NK-92 (cell line): Measurements from ENCODE around the gene CYTH4.

Source experiments
- DNase-seq: peaks from one replicate; lab custom pipeline; 2025; ENCODE audit not compliant: unreplicated experiment; lab: John Stamatoyannopoulos, UW

The CYTH4 gene

GRCh38 chr22:37288521-37288920 is 6.2 kb downstream of the CYTH4 start:
- no peak for DNase-seq

GRCh38 chr22:37289156-37289735 is 6.9 kb downstream of the CYTH4 start:
- DNase-seq, result no peak

- DNase-seq, result no peak
Measured at GRCh38 chr22:37290737-37291136, 8.4 kb downstream of the CYTH4 start.

- DNase-seq, result no peak
Measured at GRCh38 chr22:37291559-37292298, 9.4 kb downstream of the CYTH4 start.

GRCh38 chr22:37292641-37293040 is 10.3 kb downstream of the CYTH4 start:
- no peak for DNase-seq

GRCh38 chr22:37293172-37293571 is 10.9 kb downstream of the CYTH4 start:
- no peak for DNase-seq

DNA sequence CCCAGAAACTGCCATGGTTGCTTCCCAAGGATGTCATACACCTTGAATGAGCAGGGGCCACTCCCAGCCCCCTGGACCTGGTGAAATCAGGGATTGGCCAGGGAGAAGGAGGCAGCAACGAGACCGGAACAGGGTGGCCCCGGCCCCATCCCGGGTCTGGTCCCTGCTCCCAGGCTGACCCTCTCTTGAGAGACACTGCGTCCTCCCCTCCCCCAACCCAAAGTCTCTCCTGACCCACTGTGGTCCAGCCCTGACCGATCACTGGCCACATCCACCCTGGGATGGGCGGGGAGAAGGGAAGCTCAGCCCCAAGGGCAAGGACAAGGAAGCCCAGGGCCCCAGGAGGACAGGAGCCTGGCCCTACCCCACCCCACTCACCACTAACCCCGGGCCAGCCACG is 12.4 kb downstream of the CYTH4 start:
- DNase-seq, result no peak

DNA sequence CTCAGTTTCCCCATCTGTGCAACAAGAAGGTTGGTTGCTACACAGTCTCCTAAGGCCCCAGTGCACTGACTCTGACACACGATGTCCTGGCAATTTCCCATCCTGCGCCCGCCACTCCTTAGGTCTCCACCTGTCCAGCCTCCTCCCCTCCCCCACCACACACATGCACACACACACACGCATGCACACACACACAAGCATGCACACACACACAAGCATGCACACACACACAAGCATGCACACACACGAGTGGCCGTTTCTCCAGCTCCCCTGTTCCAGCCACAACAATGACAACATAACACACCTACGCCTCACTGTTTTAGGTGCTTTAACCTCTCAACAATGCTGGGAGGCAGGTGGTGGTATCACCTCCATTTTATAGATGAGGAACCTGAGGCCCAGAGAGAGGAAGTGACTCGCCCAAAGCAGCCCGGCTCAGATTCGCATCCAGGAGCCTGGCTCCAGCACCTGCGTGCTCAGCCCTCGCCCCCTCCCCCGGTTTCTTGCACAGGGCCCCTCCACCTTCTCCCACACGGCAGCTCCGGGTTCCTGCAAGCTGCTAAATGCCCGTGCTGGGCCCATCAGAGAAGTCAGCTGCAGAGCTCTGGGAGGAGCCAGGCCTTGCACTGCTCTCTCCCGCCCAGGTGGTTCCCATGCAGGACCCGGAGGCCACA is 13.0 kb downstream of the CYTH4 start:
- DNase-seq, result no peak

DNA sequence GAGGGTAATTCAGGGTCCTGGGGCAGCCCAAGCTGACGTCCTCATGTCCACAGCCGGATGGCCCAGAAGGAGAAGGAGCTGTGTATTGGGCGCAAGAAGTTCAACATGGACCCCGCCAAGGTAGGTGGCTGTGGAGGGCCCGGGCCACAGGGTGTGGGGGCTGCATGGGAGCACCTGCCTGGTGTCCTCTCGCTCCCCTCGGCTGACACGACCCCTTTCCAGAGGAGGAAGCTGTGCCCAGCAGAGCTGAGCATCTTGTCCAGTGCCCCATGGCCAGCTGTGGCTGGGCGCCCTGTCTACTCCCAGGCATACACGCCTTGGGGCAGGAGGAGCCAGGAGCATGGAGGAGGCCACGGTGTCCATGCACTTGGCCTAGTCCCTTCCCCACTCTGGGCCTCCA is 13.6 kb downstream of the CYTH4 start:
- no peak for DNase-seq

- no peak for DNase-seq
Measured at GRCh38 chr22:37298748-37299495, 16.6 kb downstream of the CYTH4 start.

- DNase-seq, result no peak
Measured at GRCh38 chr22:37299969-37300509, 17.7 kb downstream of the CYTH4 start.

- DNase-seq, result no peak
Measured at GRCh38 chr22:37300551-37301017, 18.3 kb downstream of the CYTH4 start.

- DNase-seq, result no peak
Measured at GRCh38 chr22:37301144-37301830, 19.0 kb downstream of the CYTH4 start.

DNA sequence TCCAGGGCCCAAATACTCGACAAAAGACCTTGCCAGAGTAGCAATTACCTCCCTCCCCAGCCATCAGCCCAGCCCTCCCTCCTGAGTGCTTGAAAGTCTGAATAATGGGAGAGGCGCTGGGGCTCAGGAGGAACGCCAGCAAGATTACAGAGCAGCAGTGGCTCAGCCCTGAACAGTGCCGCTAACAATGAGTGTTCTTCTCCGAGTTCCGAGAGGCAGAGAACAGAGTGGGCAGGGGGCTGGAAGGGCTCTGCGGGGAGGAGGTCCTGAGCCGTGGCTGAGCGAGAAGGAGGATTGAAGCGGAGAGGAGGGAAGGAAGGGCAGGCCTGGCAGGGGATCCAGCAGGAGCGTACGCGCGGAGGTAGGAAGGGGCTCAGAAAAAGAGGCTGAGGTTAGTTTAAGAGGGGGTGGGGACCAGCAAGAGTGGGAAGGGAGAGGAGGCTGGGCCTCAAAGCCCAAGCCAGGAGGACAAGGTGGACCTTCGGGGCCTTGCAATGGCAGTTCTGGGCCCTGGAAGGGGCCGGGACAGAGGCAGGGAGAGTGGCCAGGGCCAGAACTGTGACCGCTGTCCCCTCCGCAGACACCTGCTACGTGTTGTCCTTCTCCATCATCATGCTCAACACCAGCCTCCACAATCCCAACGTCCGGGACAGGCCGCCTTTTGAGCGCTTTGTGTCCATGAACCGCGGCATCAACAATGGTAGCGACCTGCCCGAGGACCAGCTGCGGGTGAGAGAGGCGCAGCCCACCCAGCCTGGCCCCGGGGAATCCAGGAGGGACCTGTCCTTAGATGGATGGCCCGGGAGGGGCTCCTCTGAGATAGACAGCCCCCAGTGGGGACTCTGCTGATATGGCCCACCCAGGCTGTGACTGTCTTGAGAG is 20.6 kb downstream of the CYTH4 start:
- no peak for DNase-seq

DNA sequence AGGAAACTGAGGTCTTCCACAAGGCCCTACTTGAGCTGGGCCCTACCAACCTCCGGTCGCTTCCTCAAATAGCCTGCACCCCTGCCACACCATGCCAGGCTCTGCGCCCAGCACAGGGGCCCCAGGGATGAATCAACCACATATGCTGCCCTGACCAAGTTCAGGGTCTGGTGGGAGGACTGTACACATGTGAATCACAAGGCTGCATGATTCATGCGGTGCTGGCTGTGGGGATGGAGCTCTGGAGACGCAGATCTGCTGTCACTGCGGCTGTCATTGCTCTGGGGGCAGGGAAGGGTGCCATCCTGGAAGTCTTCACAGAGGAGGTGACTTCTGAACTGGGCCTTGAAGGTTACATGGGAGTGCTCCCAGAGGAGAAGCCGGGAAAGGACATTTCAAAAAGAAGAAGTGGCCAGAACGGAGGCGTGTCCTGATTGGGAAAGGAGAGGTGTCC is 21.5 kb downstream of the CYTH4 start:
- no peak for DNase-seq

- no peak for DNase-seq
Measured at GRCh38 chr22:37304595-37305343, 22.5 kb downstream of the CYTH4 start.

GRCh38 chr22:37305887-37306286 is 23.6 kb downstream of the CYTH4 start:
- DNase-seq, result no peak

DNA sequence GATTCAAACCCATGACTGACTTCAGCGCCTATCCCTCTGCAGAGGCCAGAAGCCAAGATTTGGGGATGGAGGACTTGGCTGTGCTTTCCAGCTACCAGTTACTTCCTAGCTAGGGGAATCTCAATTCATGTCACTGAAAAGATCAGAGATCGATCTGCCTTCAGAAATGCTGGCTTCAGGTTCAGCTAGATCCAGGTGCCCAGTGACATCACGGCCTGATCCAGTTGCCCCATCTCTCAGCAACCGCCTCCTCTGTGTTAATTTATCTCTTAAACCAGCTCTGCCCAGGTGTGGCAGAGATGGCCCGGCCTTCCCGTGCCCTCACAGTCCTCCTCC is 24.2 kb downstream of the CYTH4 start:
- no peak for DNase-seq
